GM04504 (cell line): ENCODE measurements around the gene NBAS.
"Not testable (repeated sequence)": the region's sequence is repeated elsewhere in the genome, so short reads cannot be mapped to it uniquely, and the experiment has no call there.

Experiments
- DNase-seq: peaks from one replicate; pipeline ENCODE4 v3.0.0-alpha.2; 2012; ENCODE audit warnings: low read depth

NBAS gene

GRCh38 chr2:15559379-15560139 lies 1.6 kb downstream of the NBAS start:
- DNase-seq: no peak

GRCh38 chr2:15557887-15558311 lies 3.2 kb downstream of the NBAS start:
- no peak for DNase-seq

- DNase-seq: no peak
Observed at GRCh38 chr2:15556311-15556930, 4.7 kb downstream of the NBAS start.

- DNase-seq: no peak
Observed at GRCh38 chr2:15555760-15556193, 5.4 kb downstream of the NBAS start.

GRCh38 chr2:15554525-15555218 lies 6.5 kb downstream of the NBAS start:
- DNase-seq: no peak

GRCh38 chr2:15553951-15554350 lies 7.2 kb downstream of the NBAS start:
- DNase-seq: no peak

- no peak for DNase-seq
Observed at GRCh38 chr2:15553519-15553918, 7.6 kb downstream of the NBAS start.

GRCh38 chr2:15548974-15549373 lies 12.2 kb downstream of the NBAS start:
- no peak for DNase-seq

GRCh38 chr2:15547115-15547876 lies 13.8 kb downstream of the NBAS start:
- peak; percentile 14 for DNase-seq

- no peak for DNase-seq
Observed at GRCh38 chr2:15546297-15547098, 14.6 kb downstream of the NBAS start.

- DNase-seq: no peak
Observed at GRCh38 chr2:15544227-15544626, 16.9 kb downstream of the NBAS start.

- no peak for DNase-seq
Observed at GRCh38 chr2:15543541-15543940, 17.6 kb downstream of the NBAS start.

- no peak for DNase-seq
Observed at GRCh38 chr2:15543053-15543452, 18.1 kb downstream of the NBAS start.

- not testable (repeated sequence) for DNase-seq
Observed at GRCh38 chr2:15542269-15542668, 18.9 kb downstream of the NBAS start.

- DNase-seq: not testable (repeated sequence)
Observed at GRCh38 chr2:15540523-15540922, 20.6 kb downstream of the NBAS start.

- DNase-seq: no peak
Observed at GRCh38 chr2:15539999-15540398, 21.1 kb downstream of the NBAS start.

- no peak for DNase-seq
Observed at GRCh38 chr2:15538792-15539191, 22.3 kb downstream of the NBAS start.

GRCh38 chr2:15533860-15534480 lies 27.2 kb downstream of the NBAS start:
- DNase-seq: no peak

GRCh38 chr2:15532996-15533395 lies 28.1 kb downstream of the NBAS start:
- no peak for DNase-seq

- no peak for DNase-seq
Observed at GRCh38 chr2:15531095-15531854, 29.9 kb downstream of the NBAS start.
